ENCODE results near the gene PRDM16.

DNA sequence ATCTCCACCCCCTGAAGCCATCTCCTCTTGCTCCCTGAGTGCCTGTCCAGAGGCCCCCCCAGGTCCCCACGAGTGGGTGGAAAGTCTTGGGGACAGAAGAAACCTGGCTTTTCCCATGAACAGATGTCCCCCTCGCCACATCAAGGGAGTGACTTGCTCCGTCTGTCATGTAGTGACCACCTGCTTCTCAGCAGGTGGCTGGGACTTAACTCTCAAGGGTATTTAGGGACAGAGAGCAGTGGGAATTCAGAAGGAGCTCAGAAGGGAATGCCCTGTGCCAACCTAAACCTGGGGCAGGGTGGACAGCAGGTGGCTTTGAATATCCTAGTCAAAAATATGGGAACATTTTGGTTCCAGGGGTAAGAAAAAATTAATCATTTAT is 139.8 kb downstream of the PRDM16 start:
- TF ChIP-seq, protein P1, sequence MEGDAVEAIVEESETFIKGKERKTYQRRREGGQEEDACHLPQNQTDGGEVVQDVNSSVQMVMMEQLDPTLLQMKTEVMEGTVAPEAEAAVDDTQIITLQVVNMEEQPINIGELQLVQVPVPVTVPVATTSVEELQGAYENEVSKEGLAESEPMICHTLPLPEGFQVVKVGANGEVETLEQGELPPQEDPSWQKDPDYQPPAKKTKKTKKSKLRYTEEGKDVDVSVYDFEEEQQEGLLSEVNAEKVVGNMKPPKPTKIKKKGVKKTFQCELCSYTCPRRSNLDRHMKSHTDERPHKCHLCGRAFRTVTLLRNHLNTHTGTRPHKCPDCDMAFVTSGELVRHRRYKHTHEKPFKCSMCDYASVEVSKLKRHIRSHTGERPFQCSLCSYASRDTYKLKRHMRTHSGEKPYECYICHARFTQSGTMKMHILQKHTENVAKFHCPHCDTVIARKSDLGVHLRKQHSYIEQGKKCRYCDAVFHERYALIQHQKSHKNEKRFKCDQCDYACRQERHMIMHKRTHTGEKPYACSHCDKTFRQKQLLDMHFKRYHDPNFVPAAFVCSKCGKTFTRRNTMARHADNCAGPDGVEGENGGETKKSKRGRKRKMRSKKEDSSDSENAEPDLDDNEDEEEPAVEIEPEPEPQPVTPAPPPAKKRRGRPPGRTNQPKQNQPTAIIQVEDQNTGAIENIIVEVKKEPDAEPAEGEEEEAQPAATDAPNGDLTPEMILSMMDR (conservative IDR thresholded peaks at IDR 0.05; ENCODE audit: low read length), result no peak
- no peak for TF ChIP-seq EZH2phosphoT487 (IDR thresholded peaks at IDR 0.05; ENCODE audit: borderline replicate concordance)
